Measurements from ENCODE around the gene ELOVL1. TPM values are rescaled to one million over a fixed set of nuclear protein-coding genes. Genes with fewer than 3 reads are reported as not detected.

Gene ELOVL1
- total and polyA plus RNA-seq, 2 experiments from 2014 or later, result 16.7 to 23.3 TPM

- no peak overlapping the region for H3K27ac Mint-ChIP-seq
- Histone ChIP-seq H3F3A (replicated peaks; ENCODE audit: low read depth) (no peaks in the 10 kb centered on the region), H3K27me3 (ENCODE audit: insufficient read depth) (no peaks in the 10 kb centered on the region)
These were observed 20.8 kb upstream of the ELOVL1 start for GRCh38 chr1:43388613-43389012.

More at GRCh38 chr1:43388613-43389012, 20.8 kb upstream of the ELOVL1 start:
- peaks cover 13% of the 10 kb centered on the region; the same call in 1 of the 2 replicates for H3K4me1 ChIP-seq (ENCODE audit: insufficient read depth)
- ATAC-seq (no peak), DNase-seq (ENCODE audit: low spot score) (no peak)
- no peak overlapping the region for H2AFZ ChIP-seq
- no peaks in the 10 kb centered on the region for H3K9me3 Mint-ChIP-seq
- H3K4me1 Mint-ChIP-seq, result peaks cover 15% of the 10 kb centered on the region
- peaks cover 34% of the 10 kb centered on the region for H3K79me2 ChIP-seq (replicated peaks; ENCODE audit: insufficient read depth)
- H3K36me3 ChIP-seq (ENCODE audit: insufficient read depth), result peaks cover 25% of the 10 kb centered on the region
- no peaks in the 10 kb centered on the region for H3K9me2 ChIP-seq (ENCODE audit: insufficient read depth)
- H3K4me3 ChIP-seq, result peak overlapping the region; percentile 66
- peaks cover 3% of the 10 kb centered on the region for H3K27me3 Mint-ChIP-seq (ENCODE audit: insufficient read depth, low read depth, poor library complexity)
- H3K4me2 ChIP-seq, result peak overlapping the region; percentile 95
- peaks cover 31% of the 10 kb centered on the region for H3K36me3 Mint-ChIP-seq (ENCODE audit: low read depth)
- no peak overlapping the region for H3K27ac ChIP-seq (ENCODE audit: low read depth)
- peaks cover 8% of the 10 kb centered on the region for H4K20me1 ChIP-seq (replicated peaks; ENCODE audit: insufficient read depth)
- no peak for TF ChIP-seq ETS1 (IDR thresholded peaks at IDR 0.05)
- no peak for TF ChIP-seq JUNB (IDR thresholded peaks at IDR 0.05; ENCODE audit: unreplicated experiment)
- TF ChIP-seq EZH2phosphoT487 (IDR thresholded peaks at IDR 0.05; ENCODE audit: unreplicated experiment), result no peak
- TF ChIP-seq POLR2AphosphoS5 (IDR thresholded peaks at IDR 0.05; ENCODE audit: low read depth), result no peak
- no peak for TF ChIP-seq STAT1 (IDR thresholded peaks at IDR 0.05; ENCODE audit: unreplicated experiment)
- TF ChIP-seq ZNF462 (CRISPR knock-in tag; IDR thresholded peaks at IDR 0.05), result no peak
- TF ChIP-seq ZNF331 (CRISPR knock-in tag; IDR thresholded peaks at IDR 0.05; ENCODE audit: low read depth), result no peak
- no peak for TF ChIP-seq NANOG (IDR thresholded peaks at IDR 0.05; ENCODE audit: borderline replicate concordance)
- TF ChIP-seq CTCF (conservative IDR thresholded peaks at IDR 0.05; ENCODE audit: low read depth in 2 of 2), result no peak
- peak overlapping the region; percentile 98 for H3K4me3 Mint-ChIP-seq

Data from GM23338 (cell line).